ENCODE measurements around the gene NT5C2. TPM values are rescaled to one million over a fixed set of nuclear protein-coding genes. Genes with fewer than 3 reads are reported as not detected.

NT5C2 gene
- total RNA-seq, 4 donors from 2014 or later = 28.4 to 51.5 (median 33.2) TPM

- Histone ChIP-seq H3K27ac (no peak overlapping the region), H3K4me1 (no peaks in the 10 kb centered on the region), H3K27me3 (no peaks in the 10 kb centered on the region), H3K9me3 (no peaks in the 10 kb centered on the region), H3K4me3 (no peak overlapping the region), H3K36me3 (no peaks in the 10 kb centered on the region)
- TF ChIP-seq POLR2A (IDR thresholded peaks at IDR 0.05) (no peak), POLR2AphosphoS5 (IDR thresholded peaks at IDR 0.05) (no peak), EP300 (IDR thresholded peaks at IDR 0.05) (no peak)
- TF ChIP-seq, protein P1, sequence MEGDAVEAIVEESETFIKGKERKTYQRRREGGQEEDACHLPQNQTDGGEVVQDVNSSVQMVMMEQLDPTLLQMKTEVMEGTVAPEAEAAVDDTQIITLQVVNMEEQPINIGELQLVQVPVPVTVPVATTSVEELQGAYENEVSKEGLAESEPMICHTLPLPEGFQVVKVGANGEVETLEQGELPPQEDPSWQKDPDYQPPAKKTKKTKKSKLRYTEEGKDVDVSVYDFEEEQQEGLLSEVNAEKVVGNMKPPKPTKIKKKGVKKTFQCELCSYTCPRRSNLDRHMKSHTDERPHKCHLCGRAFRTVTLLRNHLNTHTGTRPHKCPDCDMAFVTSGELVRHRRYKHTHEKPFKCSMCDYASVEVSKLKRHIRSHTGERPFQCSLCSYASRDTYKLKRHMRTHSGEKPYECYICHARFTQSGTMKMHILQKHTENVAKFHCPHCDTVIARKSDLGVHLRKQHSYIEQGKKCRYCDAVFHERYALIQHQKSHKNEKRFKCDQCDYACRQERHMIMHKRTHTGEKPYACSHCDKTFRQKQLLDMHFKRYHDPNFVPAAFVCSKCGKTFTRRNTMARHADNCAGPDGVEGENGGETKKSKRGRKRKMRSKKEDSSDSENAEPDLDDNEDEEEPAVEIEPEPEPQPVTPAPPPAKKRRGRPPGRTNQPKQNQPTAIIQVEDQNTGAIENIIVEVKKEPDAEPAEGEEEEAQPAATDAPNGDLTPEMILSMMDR (IDR thresholded peaks at IDR 0.05) = no peak
- DNase-seq (ENCODE audit: low spot score in 2 of 2) = no peak
- 59% methylated on average over 8 of the region's 8 CpGs for WGBS
These were observed 148.1 kb downstream of the NT5C2 start for GRCh38 chr10:103044942-103045489.

GRCh38 chr10:103042908-103043307 lies 150.2 kb downstream of the NT5C2 start:
- no peak for TF ChIP-seq POLR2AphosphoS5 (IDR thresholded peaks at IDR 0.05)
- no peak for TF ChIP-seq POLR2A (IDR thresholded peaks at IDR 0.05)
- no peak for TF ChIP-seq EP300 (IDR thresholded peaks at IDR 0.05)
- TF ChIP-seq, protein P1 (IDR thresholded peaks at IDR 0.05) = no peak
- 91% methylated on average over 7 of the region's 7 CpGs for WGBS
- Histone ChIP-seq H3K27ac (no peak overlapping the region), H3K4me3 (no peak overlapping the region), H3K36me3 (no peaks in the 10 kb centered on the region), H3K4me1 (no peaks in the 10 kb centered on the region), H3K27me3 (no peaks in the 10 kb centered on the region), H3K9me3 (no peaks in the 10 kb centered on the region)
- no peak for DNase-seq (ENCODE audit: low spot score in 2 of 2)

- Histone ChIP-seq H3K27me3 (no peaks in the 10 kb centered on the region), H3K9me3 (no peaks in the 10 kb centered on the region), H3K36me3 (no peaks in the 10 kb centered on the region), H3K4me3 (no peak overlapping the region), H3K27ac (no peak overlapping the region), H3K4me1 (no peaks in the 10 kb centered on the region)
- TF ChIP-seq EP300 (IDR thresholded peaks at IDR 0.05) (no peak), POLR2AphosphoS5 (IDR thresholded peaks at IDR 0.05) (no peak), POLR2A (IDR thresholded peaks at IDR 0.05) (no peak)
- TF ChIP-seq, protein P1 (IDR thresholded peaks at IDR 0.05) = no peak
- DNase-seq (ENCODE audit: low spot score in 2 of 2) = no peak
- WGBS = 74% methylated on average over 5 of the region's 5 CpGs
These were observed 150.9 kb downstream of the NT5C2 start for GRCh38 chr10:103042129-103042528.

GRCh38 chr10:103041391-103041790 lies 151.7 kb downstream of the NT5C2 start:
- no peaks in the 10 kb centered on the region for H3K9me3 ChIP-seq
- DNase-seq (ENCODE audit: low spot score in 2 of 2) = no peak
- 92% methylated on average over 6 of the region's 6 CpGs for WGBS
- no peaks in the 10 kb centered on the region for H3K4me1 ChIP-seq
- H3K36me3 ChIP-seq = no peaks in the 10 kb centered on the region
- H3K4me3 ChIP-seq = no peak overlapping the region
- H3K27me3 ChIP-seq = no peaks in the 10 kb centered on the region
- H3K27ac ChIP-seq = no peak overlapping the region
- TF ChIP-seq, protein P1 (IDR thresholded peaks at IDR 0.05) = no peak
- TF ChIP-seq EP300 (IDR thresholded peaks at IDR 0.05) (no peak), POLR2AphosphoS5 (IDR thresholded peaks at IDR 0.05) (no peak), POLR2A (IDR thresholded peaks at IDR 0.05) (no peak)

- H3K36me3 ChIP-seq = no peaks in the 10 kb centered on the region
These were observed 152.7 kb downstream of the NT5C2 start for GRCh38 chr10:103040418-103040817.

More at GRCh38 chr10:103040418-103040817, 152.7 kb downstream of the NT5C2 start:
- H3K27ac ChIP-seq = no peak overlapping the region
- no peak for DNase-seq (ENCODE audit: low spot score in 2 of 2)
- no peak for TF ChIP-seq POLR2A (IDR thresholded peaks at IDR 0.05)
- no peak for TF ChIP-seq POLR2AphosphoS5 (IDR thresholded peaks at IDR 0.05)
- TF ChIP-seq, protein P1 (IDR thresholded peaks at IDR 0.05) = no peak
- TF ChIP-seq EP300 (IDR thresholded peaks at IDR 0.05) = no peak
- no peaks in the 10 kb centered on the region for H3K4me1 ChIP-seq
- 86% methylated on average over 4 of the region's 4 CpGs for WGBS
- no peak overlapping the region for H3K4me3 ChIP-seq
- H3K9me3 ChIP-seq = no peaks in the 10 kb centered on the region
- H3K27me3 ChIP-seq = no peaks in the 10 kb centered on the region
